ENCODE measurements around the gene PRAMEF13.
"Not testable (repeated sequence)": the region's sequence is repeated elsewhere in the genome, so short reads cannot be mapped to it uniquely, and the experiment has no call there.

The PRAMEF13 gene

GRCh38 chr1:13232056-13232455, 30.8 kb upstream of the PRAMEF13 start:
- H3K4me3 ChIP-seq (ENCODE audit: insufficient read depth, low read length, poor library complexity, severe bottlenecking); H3K27ac ChIP-seq (ENCODE audit: low read depth, low read length); H3F3A ChIP-seq (ENCODE audit: insufficient read depth); H3K9me3 ChIP-seq (ENCODE audit: insufficient read depth, low read length); H3K36me3 ChIP-seq (ENCODE audit: low read length); H2AFZ ChIP-seq (ENCODE audit: low read depth, low read length, severe bottlenecking); H3K9me2 ChIP-seq (replicated peaks; ENCODE audit: insufficient read depth, low read length); H3K9ac ChIP-seq (ENCODE audit: low read length); H3K79me2 ChIP-seq (ENCODE audit: insufficient read depth, low read length); H3K4me2 ChIP-seq (ENCODE audit: low read depth, low read length, poor library complexity, severe bottlenecking); H4K20me1 ChIP-seq (ENCODE audit: low read depth, low read length); H3K27me3 ChIP-seq (ENCODE audit: low read length): not testable (repeated sequence)

GRCh38 chr1:13231061-13231750, 30.0 kb upstream of the PRAMEF13 start:
- H3K27ac ChIP-seq (ENCODE audit: low read depth, low read length); H3K79me2 ChIP-seq (ENCODE audit: insufficient read depth, low read length); H4K20me1 ChIP-seq (ENCODE audit: low read depth, low read length); H3K4me2 ChIP-seq (ENCODE audit: low read depth, low read length, poor library complexity, severe bottlenecking); H3K4me3 ChIP-seq (ENCODE audit: insufficient read depth, low read length, poor library complexity, severe bottlenecking); H3K9ac ChIP-seq (ENCODE audit: low read length); H3K36me3 ChIP-seq (ENCODE audit: low read length); H3K9me2 ChIP-seq (replicated peaks; ENCODE audit: insufficient read depth, low read length); H3K9me3 ChIP-seq (ENCODE audit: insufficient read depth, low read length); H3K27me3 ChIP-seq (ENCODE audit: low read length); H3F3A ChIP-seq (ENCODE audit: insufficient read depth); H2AFZ ChIP-seq (ENCODE audit: low read depth, low read length, severe bottlenecking): not testable (repeated sequence)

GRCh38 chr1:13230601-13231000, 29.4 kb upstream of the PRAMEF13 start:
- H3K9me2 ChIP-seq (replicated peaks; ENCODE audit: insufficient read depth, low read length); H2AFZ ChIP-seq (ENCODE audit: low read depth, low read length, severe bottlenecking); H3K9ac ChIP-seq (ENCODE audit: low read length); H3K4me3 ChIP-seq (ENCODE audit: insufficient read depth, low read length, poor library complexity, severe bottlenecking); H4K20me1 ChIP-seq (ENCODE audit: low read depth, low read length); H3F3A ChIP-seq (ENCODE audit: insufficient read depth); H3K4me2 ChIP-seq (ENCODE audit: low read depth, low read length, poor library complexity, severe bottlenecking); H3K9me3 ChIP-seq (ENCODE audit: insufficient read depth, low read length); H3K27me3 ChIP-seq (ENCODE audit: low read length); H3K27ac ChIP-seq (ENCODE audit: low read depth, low read length); H3K36me3 ChIP-seq (ENCODE audit: low read length); H3K79me2 ChIP-seq (ENCODE audit: insufficient read depth, low read length): not testable (repeated sequence)

GRCh38 chr1:13230096-13230495, 28.9 kb upstream of the PRAMEF13 start:
- H3K36me3 ChIP-seq (ENCODE audit: low read length); H3F3A ChIP-seq (ENCODE audit: insufficient read depth); H3K9me2 ChIP-seq (replicated peaks; ENCODE audit: insufficient read depth, low read length); H3K79me2 ChIP-seq (ENCODE audit: insufficient read depth, low read length); H3K4me2 ChIP-seq (ENCODE audit: low read depth, low read length, poor library complexity, severe bottlenecking); H3K27me3 ChIP-seq (ENCODE audit: low read length); H3K27ac ChIP-seq (ENCODE audit: low read depth, low read length); H3K9ac ChIP-seq (ENCODE audit: low read length); H3K9me3 ChIP-seq (ENCODE audit: insufficient read depth, low read length); H2AFZ ChIP-seq (ENCODE audit: low read depth, low read length, severe bottlenecking); H3K4me3 ChIP-seq (ENCODE audit: insufficient read depth, low read length, poor library complexity, severe bottlenecking); H4K20me1 ChIP-seq (ENCODE audit: low read depth, low read length): not testable (repeated sequence)

GRCh38 chr1:13228343-13228781, 27.2 kb upstream of the PRAMEF13 start:
- Histone ChIP-seq H3K4me3 (ENCODE audit: insufficient read depth, low read length, poor library complexity, severe bottlenecking) (no peak overlapping the region), H4K20me1 (ENCODE audit: low read depth, low read length) (no peaks in the 10 kb centered on the region), H3F3A (ENCODE audit: insufficient read depth) (no peaks in the 10 kb centered on the region), H2AFZ (ENCODE audit: low read depth, low read length, severe bottlenecking) (no peak overlapping the region), H3K36me3 (ENCODE audit: low read length) (no peaks in the 10 kb centered on the region), H3K79me2 (ENCODE audit: insufficient read depth, low read length) (no peaks in the 10 kb centered on the region), H3K9me2 (replicated peaks; ENCODE audit: insufficient read depth, low read length) (no peaks in the 10 kb centered on the region), H3K27me3 (ENCODE audit: low read length) (peaks cover 2% of the 10 kb centered on the region; the same call in 1 of the 2 replicates), H3K27ac (ENCODE audit: low read depth, low read length) (no peak overlapping the region), H3K9me3 (ENCODE audit: insufficient read depth, low read length) (no peaks in the 10 kb centered on the region), H3K9ac (ENCODE audit: low read length) (no peak overlapping the region), H3K4me2 (ENCODE audit: low read depth, low read length, poor library complexity, severe bottlenecking) (no peak overlapping the region)
- TF ChIP-seq CTCF (IDR thresholded peaks at IDR 0.05; ENCODE audit: insufficient read depth, low read length, poor library complexity, severe bottlenecking) = peak; percentile 51
- TF ChIP-seq EZH2phosphoT487 (conservative IDR thresholded peaks at IDR 0.05; ENCODE audit: low read length) = no peak

- H3K4me3 ChIP-seq (ENCODE audit: insufficient read depth, low read length, poor library complexity, severe bottlenecking); H3K9ac ChIP-seq (ENCODE audit: low read length); H3F3A ChIP-seq (ENCODE audit: insufficient read depth); H3K27me3 ChIP-seq (ENCODE audit: low read length); H3K4me2 ChIP-seq (ENCODE audit: low read depth, low read length, poor library complexity, severe bottlenecking); H2AFZ ChIP-seq (ENCODE audit: low read depth, low read length, severe bottlenecking); H3K36me3 ChIP-seq (ENCODE audit: low read length); H4K20me1 ChIP-seq (ENCODE audit: low read depth, low read length); H3K79me2 ChIP-seq (ENCODE audit: insufficient read depth, low read length); H3K9me2 ChIP-seq (replicated peaks; ENCODE audit: insufficient read depth, low read length); H3K9me3 ChIP-seq (ENCODE audit: insufficient read depth, low read length); H3K27ac ChIP-seq (ENCODE audit: low read depth, low read length): not testable (repeated sequence)
These were observed 26.3 kb upstream of the PRAMEF13 start for GRCh38 chr1:13227271-13228055.

- not testable (repeated sequence) for H3K27ac ChIP-seq (ENCODE audit: low read depth, low read length); H3K9me3 ChIP-seq (ENCODE audit: insufficient read depth, low read length); H3K4me2 ChIP-seq (ENCODE audit: low read depth, low read length, poor library complexity, severe bottlenecking); H4K20me1 ChIP-seq (ENCODE audit: low read depth, low read length); H3K27me3 ChIP-seq (ENCODE audit: low read length); H3K79me2 ChIP-seq (ENCODE audit: insufficient read depth, low read length); H3F3A ChIP-seq (ENCODE audit: insufficient read depth); H3K9me2 ChIP-seq (replicated peaks; ENCODE audit: insufficient read depth, low read length); H3K9ac ChIP-seq (ENCODE audit: low read length); H2AFZ ChIP-seq (ENCODE audit: low read depth, low read length, severe bottlenecking); H3K36me3 ChIP-seq (ENCODE audit: low read length); H3K4me3 ChIP-seq (ENCODE audit: insufficient read depth, low read length, poor library complexity, severe bottlenecking)
These were observed 24.5 kb upstream of the PRAMEF13 start, which contains the start of gene PRAMEF18 for GRCh38 chr1:13225675-13226204. PRAMEF18 (minus strand) TSS chr1:13226154; CDS start chr1:13226106, 48 bp downstream.
